ENCODE results near the gene CALML5.

The CALML5 gene

GRCh38 chr10:5514226-5514850 lies 15.0 kb upstream of the CALML5 start:
- no peak for DNase-seq

- DNase-seq: no peak
Observed at GRCh38 chr10:5512881-5513612, 13.7 kb upstream of the CALML5 start.

- no peak for DNase-seq
Observed at GRCh38 chr10:5512331-5512730, 13.0 kb upstream of the CALML5 start.

GRCh38 chr10:5511885-5512280 lies 12.5 kb upstream of the CALML5 start:
- DNase-seq: no peak

GRCh38 chr10:5511231-5511884 lies 12.0 kb upstream of the CALML5 start:
- DNase-seq: no peak

- no peak for DNase-seq
Observed at GRCh38 chr10:5510281-5511072, 11.1 kb upstream of the CALML5 start.

GRCh38 chr10:5509691-5510090 lies 10.3 kb upstream of the CALML5 start:
- no peak for DNase-seq

GRCh38 chr10:5509236-5509635 lies 9.9 kb upstream of the CALML5 start:
- no peak for DNase-seq

- no peak for DNase-seq
Observed at GRCh38 chr10:5508786-5509185, 9.4 kb upstream of the CALML5 start.

- no peak for DNase-seq
Observed at GRCh38 chr10:5508161-5508604, 8.8 kb upstream of the CALML5 start.

GRCh38 chr10:5507649-5508131 lies 8.3 kb upstream of the CALML5 start:
- DNase-seq: no peak

- DNase-seq: no peak
Observed at GRCh38 chr10:5506751-5507648, 7.6 kb upstream of the CALML5 start.

- DNase-seq: no peak
Observed at GRCh38 chr10:5506246-5506645, 6.9 kb upstream of the CALML5 start.

GRCh38 chr10:5504146-5505072 lies 5.0 kb upstream of the CALML5 start:
- no peak for DNase-seq

GRCh38 chr10:5503477-5503835 lies 4.1 kb upstream of the CALML5 start:
- DNase-seq: no peak

GRCh38 chr10:5502571-5503476 lies 3.5 kb upstream of the CALML5 start:
- DNase-seq: no peak

- DNase-seq: no peak
Observed at GRCh38 chr10:5502061-5502521, 2.7 kb upstream of the CALML5 start.

- DNase-seq: no peak
Observed at GRCh38 chr10:5500910-5501309, 1.5 kb upstream of the CALML5 start.

- DNase-seq: no peak
Observed at GRCh38 chr10:5500162-5500670, 846 bp upstream of the CALML5 start.
